EL (cell line): ENCODE data around the gene DNASE2B.
A peak's percentile ranks its signal among the peaks of the same experiment; 100 is the strongest.

Experiments used
- DNase-seq: peaks from one replicate; pipeline ENCODE4 v3.0.0-alpha.2; 2016

Gene DNASE2B

GRCh38 chr1:84398175-84399155 is at the start of gene DNASE2B:
DNASE2B (plus strand) TSS chr1:84398484; CDS start chr1:84398565, 81 bp downstream.
- DNase-seq: no peak

- no peak for DNase-seq
These were observed 49.5 kb upstream of the DNASE2B start for GRCh38 chr1:84348759-84349158.

GRCh38 chr1:84350104-84350503 is 48.2 kb upstream of the DNASE2B start:
- DNase-seq: no peak

- no peak for DNase-seq
These were observed 47.7 kb upstream of the DNASE2B start for GRCh38 chr1:84350550-84350949.

GRCh38 chr1:84352298-84353106 is 45.8 kb upstream of the DNASE2B start:
- DNase-seq: peak; percentile 36

- peak; percentile 52 for DNase-seq
These were observed 44.6 kb upstream of the DNASE2B start for GRCh38 chr1:84353695-84354094.

GRCh38 chr1:84355556-84355955 is 42.7 kb upstream of the DNASE2B start:
- no peak for DNase-seq

- DNase-seq: no peak
These were observed 41.4 kb upstream of the DNASE2B start for GRCh38 chr1:84356881-84357280.

- no peak for DNase-seq
These were observed 39.6 kb upstream of the DNASE2B start for GRCh38 chr1:84358695-84359094.

- DNase-seq: no peak
These were observed 38.0 kb upstream of the DNASE2B start for GRCh38 chr1:84360316-84360715.

GRCh38 chr1:84361796-84362195 is 36.5 kb upstream of the DNASE2B start:
- peak; percentile 28 for DNase-seq

- no peak for DNase-seq
These were observed 35.3 kb upstream of the DNASE2B start for GRCh38 chr1:84363019-84363418.

GRCh38 chr1:84363622-84364021 is 34.7 kb upstream of the DNASE2B start:
- DNase-seq: no peak

- peak; percentile 99 for DNase-seq
These were observed 32.8 kb upstream of the DNASE2B start for GRCh38 chr1:84365225-84366221.

GRCh38 chr1:84366786-84367185 is 31.5 kb upstream of the DNASE2B start:
- DNase-seq: peak; percentile 46

GRCh38 chr1:84367219-84367618 is 31.1 kb upstream of the DNASE2B start:
- DNase-seq: no peak

GRCh38 chr1:84368441-84368840 is 29.8 kb upstream of the DNASE2B start:
- no peak for DNase-seq

GRCh38 chr1:84370266-84370665 is 28.0 kb upstream of the DNASE2B start:
- DNase-seq: no peak

GRCh38 chr1:84370831-84371394 is 27.4 kb upstream of the DNASE2B start:
- peak; percentile 81 for DNase-seq

GRCh38 chr1:84373436-84374141 is 24.7 kb upstream of the DNASE2B start:
- no peak for DNase-seq

- no peak for DNase-seq
These were observed 23.1 kb upstream of the DNASE2B start for GRCh38 chr1:84374991-84375696.
